Hepatocyte (in vitro differentiated cells): ENCODE data around the gene CASP7. TPM values are rescaled to one million over a fixed set of nuclear protein-coding genes. Genes with fewer than 3 reads are reported as not detected.
"Not testable (repeated sequence)": the region's sequence is repeated elsewhere in the genome, so short reads cannot be mapped to it uniquely, and the experiment has no call there.

Source experiments
- DNase-seq: peaks from one replicate; pipeline ENCODE4 v3.0.0-alpha.2; 2016; ENCODE audit warnings: low spot score
- H2AFZ ChIP-seq: fragments of 200-600 bp; sonication (generic); 2 replicates; pipeline ENCODE4 v1.6.0; 2016; ENCODE audit warnings: antibody characterized with exemption, mild to moderate bottlenecking
- H3K27ac ChIP-seq: fragments of 200-600 bp; sonication (generic); 2 replicates; pipeline ENCODE4 v1.5.1; 2016; ENCODE audit warnings: mild to moderate bottlenecking
- H3K27me3 ChIP-seq: fragments of 200-600 bp; sonication (generic); 2 replicates; pipeline ENCODE4 v1.6.1; 2016
- H3K36me3 ChIP-seq: fragments of 200-600 bp; sonication (generic); replicated peaks from 2 replicates; pipeline ENCODE4 v1.5.1; 2016; ENCODE audit warnings: low read depth; ENCODE audit not compliant: insufficient read depth
- H3K4me1 ChIP-seq: fragments of 200-600 bp; sonication (generic); 2 replicates; pipeline ENCODE4 v1.5.1; 2016; ENCODE audit warnings: mild to moderate bottlenecking, moderate library complexity; ENCODE audit not compliant: insufficient read depth
- H3K4me2 ChIP-seq: fragments of 200-600 bp; sonication (generic); 2 replicates; pipeline ENCODE4 v1.6.0; 2016
- H3K4me3 ChIP-seq: fragments of 200-600 bp; sonication (generic); 2 replicates; pipeline ENCODE4 v1.5.1; 2016; ENCODE audit warnings: mild to moderate bottlenecking
- H3K79me2 ChIP-seq: fragments of 200-600 bp; sonication (generic); 2 replicates; pipeline ENCODE4 v1.6.0; 2017; ENCODE audit warnings: mild to moderate bottlenecking
- H3K9me2 ChIP-seq: fragments of 200-600 bp; sonication (generic); replicated peaks from 2 replicates; pipeline ENCODE4 v1.6.0; 2017; ENCODE audit warnings: mild to moderate bottlenecking; ENCODE audit not compliant: insufficient read depth
- H3K9me3 ChIP-seq: fragments of 200-600 bp; sonication (generic); 2 replicates; pipeline ENCODE4 v1.5.1; 2016; ENCODE audit warnings: low read depth, mild to moderate bottlenecking
- H4K20me1 ChIP-seq: fragments of 200-600 bp; sonication (generic); 2 replicates; pipeline ENCODE4 v1.6.0; 2016; ENCODE audit warnings: mild to moderate bottlenecking; ENCODE audit not compliant: insufficient read depth, poor library complexity, severe bottlenecking
- EZH2 ChIP-seq: fragments of 200-600 bp; sonication (generic); IDR thresholded peaks from 2 replicates; pipeline ENCODE4 v1.6.1; 2016; ENCODE audit warnings: antibody characterized with exemption, mild to moderate bottlenecking, borderline replicate concordance
- EZH2phosphoT487 ChIP-seq: fragments of 200-600 bp; sonication (generic); IDR thresholded peaks from one replicate; pipeline ENCODE4 v1.6.1; 2018; ENCODE audit warnings: antibody characterized with exemption, mild to moderate bottlenecking, low read depth, moderate library complexity; ENCODE audit not compliant: unreplicated experiment, severe bottlenecking
- WGBS: methylation state at CpG from one replicate; pipeline ENCODE4 v1.1.6; 2016; ENCODE audit warnings: low lambda C conversion rate; ENCODE audit errors: missing lambda C conversion rate; 5-methylcytosine and 5-hydroxymethylcytosine counted together
- polyA plus RNA-seq: library from polyadenylated mRNA; unstranded; fragments of >200 nt; fragmentation: Nextera tagmentation; extraction: Ambion mirVana; gene quantifications from 2 replicates; pipeline ENCODE4 v1.2.1, GENCODE V29; 2016
- total RNA-seq: library from RNA; depleted of rRNA; stranded (reverse); fragments of >200 nt; gene quantifications from 2 replicates; pipeline ENCODE4 v1.2.3, GENCODE V29; 2014
- TF ChIP-seq, protein P1 (sequence below): fragments of 200-600 bp; sonication (generic); IDR thresholded peaks from 2 replicates; pipeline ENCODE4 v1.5.1; 2016; ENCODE audit warnings: antibody characterized with exemption, mild to moderate bottlenecking; ENCODE audit not compliant: poor library complexity

Gene CASP7
- total and polyA plus RNA-seq, 2 experiments from 2014 or later: 19.8 to 35.0 TPM

DNA sequence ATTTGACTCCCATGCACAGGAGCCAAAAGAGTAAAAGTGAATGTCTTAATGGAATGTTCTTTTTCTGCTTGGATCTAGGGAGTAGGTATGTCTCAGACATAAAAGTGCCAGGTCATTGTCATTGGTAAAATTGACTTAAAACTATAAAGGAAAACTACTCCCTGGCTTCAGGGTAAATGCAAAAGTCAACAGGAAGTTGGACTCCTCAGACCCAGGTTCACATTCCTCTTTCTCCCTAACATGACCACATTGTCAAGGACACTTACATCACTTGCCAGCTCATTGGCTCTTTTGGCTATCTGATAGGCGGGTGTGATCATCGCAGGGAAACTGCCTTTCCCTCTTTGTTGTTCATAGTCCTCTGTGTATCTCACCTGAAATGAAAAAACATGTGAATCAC is 29.5 kb upstream of the CASP7 start:
- no peak for DNase-seq
- H3K9me2 ChIP-seq: no peaks in the 10 kb centered on the region
- no peak overlapping the region for H3K27ac ChIP-seq
- no peak overlapping the region for H3K4me3 ChIP-seq
- no peaks in the 10 kb centered on the region for H3K36me3 ChIP-seq
- H4K20me1 ChIP-seq: no peaks in the 10 kb centered on the region
- 96% methylated on average over 2 of the region's 2 CpGs for WGBS
- H3K4me1 ChIP-seq: no peaks in the 10 kb centered on the region
- H3K4me2 ChIP-seq: no peak overlapping the region
- no peak for TF ChIP-seq EZH2
- TF ChIP-seq, protein P1, sequence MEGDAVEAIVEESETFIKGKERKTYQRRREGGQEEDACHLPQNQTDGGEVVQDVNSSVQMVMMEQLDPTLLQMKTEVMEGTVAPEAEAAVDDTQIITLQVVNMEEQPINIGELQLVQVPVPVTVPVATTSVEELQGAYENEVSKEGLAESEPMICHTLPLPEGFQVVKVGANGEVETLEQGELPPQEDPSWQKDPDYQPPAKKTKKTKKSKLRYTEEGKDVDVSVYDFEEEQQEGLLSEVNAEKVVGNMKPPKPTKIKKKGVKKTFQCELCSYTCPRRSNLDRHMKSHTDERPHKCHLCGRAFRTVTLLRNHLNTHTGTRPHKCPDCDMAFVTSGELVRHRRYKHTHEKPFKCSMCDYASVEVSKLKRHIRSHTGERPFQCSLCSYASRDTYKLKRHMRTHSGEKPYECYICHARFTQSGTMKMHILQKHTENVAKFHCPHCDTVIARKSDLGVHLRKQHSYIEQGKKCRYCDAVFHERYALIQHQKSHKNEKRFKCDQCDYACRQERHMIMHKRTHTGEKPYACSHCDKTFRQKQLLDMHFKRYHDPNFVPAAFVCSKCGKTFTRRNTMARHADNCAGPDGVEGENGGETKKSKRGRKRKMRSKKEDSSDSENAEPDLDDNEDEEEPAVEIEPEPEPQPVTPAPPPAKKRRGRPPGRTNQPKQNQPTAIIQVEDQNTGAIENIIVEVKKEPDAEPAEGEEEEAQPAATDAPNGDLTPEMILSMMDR: no peak
- no peak for TF ChIP-seq EZH2phosphoT487
- no peaks in the 10 kb centered on the region for H3K9me3 ChIP-seq
- H2AFZ ChIP-seq: no peak overlapping the region
- H3K27me3 ChIP-seq: no peaks in the 10 kb centered on the region
- no peaks in the 10 kb centered on the region for H3K79me2 ChIP-seq

DNA sequence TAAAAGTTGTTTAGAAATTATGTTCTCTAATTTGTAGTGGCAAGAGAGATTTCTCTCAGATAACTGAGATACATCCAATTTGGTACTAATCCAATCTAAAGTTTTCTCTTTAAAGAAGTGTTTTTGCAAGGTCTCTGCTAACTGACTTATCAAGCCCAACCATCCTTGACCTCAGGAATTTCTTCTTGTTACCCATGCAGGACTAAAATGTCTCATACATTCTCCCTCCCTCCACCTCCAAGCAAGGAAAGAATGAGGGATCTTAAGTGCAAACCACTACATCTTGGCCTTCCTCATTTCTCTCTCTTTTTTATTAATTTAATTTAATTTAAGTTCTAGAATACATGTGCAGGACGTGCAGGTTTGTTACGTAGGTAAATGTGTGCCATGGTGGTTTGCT is 28.7 kb upstream of the CASP7 start:
- no peak overlapping the region for H3K4me3 ChIP-seq
- TF ChIP-seq, protein P1: no peak
- TF ChIP-seq EZH2 (no peak), EZH2phosphoT487 (no peak)
- no peaks in the 10 kb centered on the region for H3K9me3 ChIP-seq
- H2AFZ ChIP-seq: no peak overlapping the region
- no peaks in the 10 kb centered on the region for H3K27me3 ChIP-seq
- no peaks in the 10 kb centered on the region for H4K20me1 ChIP-seq
- H3K4me1 ChIP-seq: no peaks in the 10 kb centered on the region
- H3K36me3 ChIP-seq: no peaks in the 10 kb centered on the region
- no peak for DNase-seq
- no peaks in the 10 kb centered on the region for H3K9me2 ChIP-seq
- no peaks in the 10 kb centered on the region for H3K79me2 ChIP-seq
- H3K27ac ChIP-seq: no peak overlapping the region
- WGBS: 84% methylated on average over 2 of the region's 2 CpGs
- no peak overlapping the region for H3K4me2 ChIP-seq

DNA sequence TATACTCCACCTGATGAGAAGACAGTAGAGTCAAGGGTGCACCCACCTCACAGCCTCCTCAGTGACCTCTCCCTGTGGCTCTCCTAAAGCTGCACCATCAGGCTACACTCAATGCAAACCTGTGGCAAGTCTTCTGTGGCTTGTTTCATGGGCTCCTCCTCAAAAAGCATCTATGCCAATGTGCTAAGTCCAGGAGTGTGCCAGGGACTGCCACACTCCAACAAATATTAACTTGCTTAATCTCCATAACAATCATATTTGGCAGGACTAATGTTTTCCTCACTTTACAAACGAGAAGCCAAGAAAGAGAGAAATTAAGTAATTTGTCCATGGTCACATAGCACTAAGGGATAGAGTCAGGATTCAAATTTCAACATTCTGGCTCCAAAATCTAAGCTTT is 27.8 kb upstream of the CASP7 start:
- Histone ChIP-seq H2AFZ (no peak overlapping the region), H3K4me2 (no peak overlapping the region), H3K4me1 (no peaks in the 10 kb centered on the region), H3K9me3 (no peaks in the 10 kb centered on the region), H4K20me1 (no peaks in the 10 kb centered on the region), H3K36me3 (no peaks in the 10 kb centered on the region), H3K27ac (no peak overlapping the region), H3K9me2 (no peaks in the 10 kb centered on the region), H3K79me2 (no peaks in the 10 kb centered on the region), H3K27me3 (no peaks in the 10 kb centered on the region), H3K4me3 (no peak overlapping the region)
- TF ChIP-seq EZH2phosphoT487 (no peak), EZH2 (no peak)
- TF ChIP-seq, protein P1: no peak
- no peak for DNase-seq
- 58% methylated on average over 1 of the region's 1 CpG for WGBS

DNA sequence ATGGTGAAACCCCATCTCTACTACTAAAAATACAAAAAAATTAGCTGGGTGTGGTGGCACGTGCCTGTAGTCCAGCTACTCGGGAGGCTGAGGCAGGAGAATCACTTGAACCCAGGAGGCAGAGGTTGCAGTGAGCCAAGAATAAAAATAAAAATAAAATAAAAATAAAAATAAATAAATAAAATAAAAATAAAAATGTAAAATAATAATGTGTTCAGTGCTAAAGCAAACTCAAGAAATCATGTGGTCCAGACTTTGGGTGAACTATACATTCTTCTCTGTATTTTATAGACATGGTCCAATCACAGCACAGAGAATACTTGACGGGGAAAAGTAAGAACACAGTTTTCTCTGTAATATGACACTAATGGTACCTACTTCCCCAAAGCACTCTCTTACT is 27.3 kb upstream of the CASP7 start:
- H3K27ac ChIP-seq, H3K4me1 ChIP-seq: not testable (repeated sequence)

More for the DNA sequence above, 27.3 kb upstream of the CASP7 start:
- not testable (repeated sequence) for H3K79me2 ChIP-seq, H3K9me3 ChIP-seq, H3K36me3 ChIP-seq, H3K9me2 ChIP-seq, H3K27me3 ChIP-seq, H3K4me2 ChIP-seq, DNase-seq, H2AFZ ChIP-seq, H3K4me3 ChIP-seq, H4K20me1 ChIP-seq
- WGBS: 88% methylated on average over 3 of the region's 3 CpGs
